Measurements from ENCODE around the gene ZNF622.
A peak's percentile ranks its signal among the peaks of the same experiment; 100 is the strongest.
"Not testable (repeated sequence)": the region's sequence is repeated elsewhere in the genome, so short reads cannot be mapped to it uniquely, and the experiment has no call there.

The ZNF622 gene

GRCh38 chr5:16480821-16481538 is 15.4 kb upstream of the ZNF622 start:
- no peak for DNase-seq (ENCODE audit: low spot score)

GRCh38 chr5:16480144-16480543 is 14.5 kb upstream of the ZNF622 start:
- no peak for DNase-seq (ENCODE audit: low spot score)

- DNase-seq (ENCODE audit: low spot score): no peak
These were observed 11.9 kb upstream of the ZNF622 start for GRCh38 chr5:16477541-16477940.

- not testable (repeated sequence) for DNase-seq (ENCODE audit: low spot score)
These were observed 10.8 kb upstream of the ZNF622 start for GRCh38 chr5:16476417-16476816.

GRCh38 chr5:16471387-16471786 is 5.8 kb upstream of the ZNF622 start:
- DNase-seq (ENCODE audit: low spot score): no peak

- DNase-seq (ENCODE audit: low spot score): no peak
These were observed 2.0 kb upstream of the ZNF622 start for GRCh38 chr5:16467363-16468219.

GRCh38 chr5:16464664-16465543 is 696 bp downstream of the ZNF622 start:
- no peak for DNase-seq (ENCODE audit: low spot score)

GRCh38 chr5:16464231-16464630 is 1.4 kb downstream of the ZNF622 start:
- no peak for DNase-seq (ENCODE audit: low spot score)

GRCh38 chr5:16461782-16462181 is 3.8 kb downstream of the ZNF622 start:
- no peak for DNase-seq (ENCODE audit: low spot score)

- DNase-seq (ENCODE audit: low spot score): no peak
These were observed 4.6 kb downstream of the ZNF622 start for GRCh38 chr5:16461026-16461425.

- DNase-seq (ENCODE audit: low spot score): no peak
These were observed 6.1 kb downstream of the ZNF622 start for GRCh38 chr5:16459451-16459850.

GRCh38 chr5:16457853-16458252 is 7.7 kb downstream of the ZNF622 start:
- no peak for DNase-seq (ENCODE audit: low spot score)

GRCh38 chr5:16457451-16457850 is 8.1 kb downstream of the ZNF622 start:
- no peak for DNase-seq (ENCODE audit: low spot score)

GRCh38 chr5:16456103-16456832 is 9.3 kb downstream of the ZNF622 start:
- peak; percentile 60 for DNase-seq (ENCODE audit: low spot score)

GRCh38 chr5:16455668-16456067 is 9.9 kb downstream of the ZNF622 start:
- no peak for DNase-seq (ENCODE audit: low spot score)

- no peak for DNase-seq (ENCODE audit: low spot score)
These were observed 10.9 kb downstream of the ZNF622 start for GRCh38 chr5:16454686-16455085.

GRCh38 chr5:16453609-16454008 is 12.0 kb downstream of the ZNF622 start:
- no peak for DNase-seq (ENCODE audit: low spot score)

- no peak for DNase-seq (ENCODE audit: low spot score)
These were observed 15.4 kb downstream of the ZNF622 start for GRCh38 chr5:16450163-16450562.

- DNase-seq (ENCODE audit: low spot score): no peak
These were observed 18.6 kb downstream of the ZNF622 start for GRCh38 chr5:16446993-16447392.

GRCh38 chr5:16437977-16438376 is 27.6 kb downstream of the ZNF622 start:
- peak; percentile 28 for DNase-seq (ENCODE audit: low spot score)

GRCh38 chr5:16436065-16436682 is 29.4 kb downstream of the ZNF622 start:
- not testable (repeated sequence) for DNase-seq (ENCODE audit: low spot score)

Data from SW480 (cell line).